ENCODE data around the gene GABARAPL2.
"Not testable (repeated sequence)": the region's sequence is repeated elsewhere in the genome, so short reads cannot be mapped to it uniquely, and the experiment has no call there.

GABARAPL2 gene

DNA sequence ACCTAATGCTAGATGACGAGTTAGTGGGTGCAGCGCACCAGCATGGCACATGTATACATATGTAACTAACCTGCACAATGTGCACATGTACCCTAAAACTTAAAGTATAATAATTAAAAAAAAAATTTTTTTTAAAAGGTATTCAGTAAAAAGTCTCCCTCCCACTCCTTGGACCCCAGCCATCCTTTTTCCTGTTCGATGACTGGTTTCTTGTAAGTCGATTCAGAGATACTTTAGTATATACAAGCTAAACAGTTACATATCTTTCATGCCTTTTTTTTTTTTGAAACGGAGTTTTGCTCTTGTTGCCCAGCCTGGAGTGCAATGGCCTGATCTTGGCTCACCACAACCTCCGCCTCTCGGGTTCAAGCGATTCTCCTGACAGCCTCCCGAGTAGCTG lies 25.7 kb downstream of the GABARAPL2 start:
- DNase-seq (ENCODE audit: low spot score): not testable (repeated sequence)

DNA sequence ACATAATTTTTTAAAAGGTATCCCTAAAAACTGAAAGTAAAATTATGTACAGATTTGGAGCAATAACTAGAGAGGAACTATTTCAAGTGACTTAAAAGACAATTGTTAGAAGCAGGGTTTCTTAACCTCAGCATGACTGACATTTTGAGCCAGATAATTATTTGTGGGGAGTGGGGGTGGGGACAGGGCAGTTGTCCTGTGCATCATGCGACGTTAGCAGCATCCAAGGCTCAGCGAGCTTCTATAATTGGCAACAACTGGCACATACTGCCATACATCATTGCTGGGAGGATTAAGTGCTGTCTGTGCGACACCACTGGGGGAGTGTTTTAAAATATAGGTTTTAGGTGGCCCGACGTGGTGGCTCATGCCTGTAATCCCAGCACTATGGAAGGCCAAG lies 27.1 kb downstream of the GABARAPL2 start:
- no peak for DNase-seq (ENCODE audit: low spot score)

DNA sequence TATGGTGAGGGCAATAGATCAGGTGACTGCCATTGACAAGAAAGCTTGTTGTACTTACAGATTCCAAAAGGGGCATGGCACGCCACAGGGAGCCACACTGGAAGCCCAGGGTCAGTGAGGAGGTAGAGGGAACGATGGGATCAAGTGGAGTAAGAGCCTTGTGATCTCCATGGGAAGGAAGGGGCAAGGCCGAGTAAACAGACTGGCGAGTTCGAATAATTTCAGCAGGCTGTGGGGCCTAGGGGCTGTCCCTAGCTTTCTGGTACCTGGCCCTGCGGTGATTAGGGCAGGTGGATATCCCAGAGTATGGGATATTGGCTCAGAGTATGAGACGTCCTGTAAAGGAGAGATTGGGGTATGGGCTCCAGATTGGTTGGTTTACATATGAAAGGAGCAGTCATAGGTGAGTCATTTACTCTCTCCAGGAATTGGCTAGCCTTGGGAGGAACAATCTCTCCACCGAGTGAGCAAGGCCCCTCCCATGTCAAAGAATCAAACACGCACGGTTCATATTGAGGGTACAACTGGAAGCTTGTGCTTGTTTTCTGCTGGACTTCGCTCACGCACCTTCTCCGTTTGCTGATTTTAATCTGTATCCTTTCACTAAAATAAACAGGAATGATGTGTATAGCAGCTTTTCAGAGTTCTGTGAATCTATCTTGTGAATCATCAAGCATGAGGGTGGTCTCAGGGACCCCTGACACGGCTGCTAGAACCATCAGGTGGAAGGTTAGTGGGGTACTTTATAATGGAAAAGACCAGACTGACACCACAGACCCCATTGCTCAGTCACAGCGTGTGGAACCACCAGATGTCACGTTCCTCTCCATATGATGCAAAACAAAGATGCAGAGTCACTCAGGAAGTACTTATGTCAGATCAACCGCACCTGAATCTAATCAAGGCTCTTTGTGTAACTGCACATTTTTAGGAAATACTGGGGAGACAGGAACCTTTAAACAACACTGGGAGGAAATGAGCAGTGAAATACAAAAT lies 27.9 kb downstream of the GABARAPL2 start:
- peak; percentile 29 for DNase-seq (ENCODE audit: low spot score)

DNA sequence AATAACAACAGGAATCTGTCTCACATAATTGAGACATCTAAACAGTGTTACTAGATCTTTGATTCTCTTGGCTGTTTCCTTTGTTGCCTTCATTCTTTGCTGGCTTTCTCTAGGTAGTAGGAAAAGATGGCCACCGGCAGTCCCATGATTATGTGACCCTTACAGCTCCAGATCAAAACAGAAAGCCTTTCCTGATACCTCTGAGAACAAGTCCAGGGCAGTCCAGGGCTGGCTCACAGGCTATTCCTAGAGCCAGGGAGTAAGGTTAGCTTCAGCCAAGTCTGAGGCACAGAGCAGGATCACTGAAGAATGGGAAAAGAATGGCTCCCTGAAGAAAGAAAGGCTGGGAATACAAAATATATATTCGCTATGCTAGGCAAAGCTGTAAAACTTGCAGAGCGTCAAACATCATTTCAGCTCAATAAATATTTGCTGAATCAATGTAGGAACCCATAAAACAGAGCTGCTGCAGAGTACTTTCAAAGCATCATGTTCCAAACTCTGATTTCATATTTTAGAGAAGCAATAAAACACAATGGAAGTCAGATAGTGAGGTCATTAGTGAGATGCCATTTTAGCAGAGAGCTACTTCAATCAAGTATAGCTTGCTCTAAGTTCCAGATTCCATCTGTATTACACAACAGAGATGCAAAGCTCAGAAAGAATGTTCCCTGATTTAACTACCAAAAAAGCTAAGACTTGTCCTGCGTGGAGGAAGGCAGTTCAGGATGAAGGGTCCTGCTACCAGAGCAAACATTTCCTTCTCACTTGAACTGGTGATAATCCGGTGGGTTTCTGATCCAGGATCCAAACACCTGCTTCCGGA lies 33.5 kb downstream of the GABARAPL2 start:
- no peak for DNase-seq (ENCODE audit: low spot score)

- no peak for DNase-seq (ENCODE audit: low spot score)
Measured at GRCh38 chr16:75603241-75603640, 37.1 kb downstream of the GABARAPL2 start.

- no peak for DNase-seq (ENCODE audit: low spot score)
Measured at GRCh38 chr16:75606507-75606906, 40.3 kb downstream of the GABARAPL2 start.

DNA sequence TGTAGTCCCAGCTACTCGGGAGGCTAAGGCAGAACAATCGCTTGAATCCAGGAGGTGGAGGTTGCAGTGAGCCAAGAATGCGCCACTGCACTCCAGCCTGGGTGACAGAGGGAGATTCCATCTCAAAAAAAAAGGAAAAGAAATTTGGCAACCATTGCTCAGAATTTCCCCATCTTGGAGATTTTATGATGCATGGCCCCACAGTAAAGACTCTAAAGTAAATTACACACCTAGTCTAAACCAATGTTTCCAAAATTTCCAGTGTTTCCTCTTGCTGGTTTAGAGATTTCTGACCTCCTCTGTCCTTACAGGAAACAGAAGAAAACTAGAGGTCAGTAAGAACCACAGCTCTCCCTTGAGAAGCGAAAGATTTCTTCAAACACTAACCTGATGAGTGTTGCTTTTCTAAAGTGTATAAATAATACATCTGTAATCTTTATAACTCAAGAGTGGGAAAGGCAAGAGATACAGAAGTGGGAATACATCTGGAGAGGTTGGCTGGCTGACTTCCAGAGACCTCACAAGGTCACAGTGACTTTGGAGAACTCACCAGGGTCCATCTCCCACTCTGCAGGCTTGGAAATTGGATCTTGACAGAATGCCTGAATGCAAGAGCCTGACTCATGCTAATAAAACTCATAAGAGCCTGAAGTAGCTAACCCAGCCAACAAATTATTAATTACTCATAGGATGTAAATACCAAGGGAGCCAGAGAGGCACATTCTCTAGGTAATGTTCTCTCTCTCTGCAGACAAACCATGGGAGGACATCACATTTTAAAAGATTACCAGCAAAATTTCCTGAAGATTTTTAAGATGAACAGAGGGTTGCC lies 48.1 kb downstream of the GABARAPL2 start:
- no peak for DNase-seq (ENCODE audit: low spot score)

GRCh38 chr16:75615619-75616018 lies 49.4 kb downstream of the GABARAPL2 start:
- no peak for DNase-seq (ENCODE audit: low spot score)

GRCh38 chr16:75616521-75617010 lies 50.4 kb downstream of the GABARAPL2 start:
- no peak for DNase-seq (ENCODE audit: low spot score)

DNA sequence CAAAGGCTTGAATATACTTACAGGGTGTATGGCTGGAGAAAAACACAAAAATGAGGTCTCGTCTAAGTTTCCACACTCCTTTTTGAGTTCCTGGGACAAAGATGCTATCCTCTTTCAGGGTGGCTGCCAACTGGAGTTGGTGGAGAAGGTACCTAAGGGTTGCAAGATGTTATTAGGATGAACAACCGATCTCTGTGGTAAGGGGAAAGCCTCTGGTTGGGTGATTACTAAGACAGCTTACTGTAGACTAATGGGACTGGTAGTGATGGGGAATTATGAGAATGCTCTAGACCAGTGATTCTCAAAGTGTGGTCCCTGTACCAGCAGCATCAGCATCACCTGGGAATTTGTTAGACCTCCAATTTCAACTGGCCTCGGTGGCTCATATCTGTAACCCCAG lies 50.9 kb downstream of the GABARAPL2 start:
- DNase-seq (ENCODE audit: low spot score): no peak

DNA sequence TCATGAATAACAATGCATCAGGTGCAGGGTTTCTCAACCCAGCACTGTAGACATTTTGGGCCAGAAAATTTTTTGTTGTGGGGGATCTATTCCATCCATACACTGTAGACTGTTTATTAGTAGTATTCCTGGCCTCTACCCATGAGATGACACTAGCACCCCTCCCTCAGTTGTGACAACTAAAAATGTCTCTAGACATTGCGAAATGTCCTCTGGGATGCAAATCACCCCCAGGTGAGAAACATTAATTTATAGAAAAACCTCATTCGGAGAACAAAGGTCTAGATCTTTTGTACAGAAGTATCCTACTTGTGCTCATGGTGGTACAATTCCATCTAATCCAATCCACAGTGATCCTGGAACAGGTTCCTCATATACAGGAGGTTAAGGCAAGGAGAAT lies 52.6 kb downstream of the GABARAPL2 start:
- DNase-seq (ENCODE audit: low spot score): no peak

DNA sequence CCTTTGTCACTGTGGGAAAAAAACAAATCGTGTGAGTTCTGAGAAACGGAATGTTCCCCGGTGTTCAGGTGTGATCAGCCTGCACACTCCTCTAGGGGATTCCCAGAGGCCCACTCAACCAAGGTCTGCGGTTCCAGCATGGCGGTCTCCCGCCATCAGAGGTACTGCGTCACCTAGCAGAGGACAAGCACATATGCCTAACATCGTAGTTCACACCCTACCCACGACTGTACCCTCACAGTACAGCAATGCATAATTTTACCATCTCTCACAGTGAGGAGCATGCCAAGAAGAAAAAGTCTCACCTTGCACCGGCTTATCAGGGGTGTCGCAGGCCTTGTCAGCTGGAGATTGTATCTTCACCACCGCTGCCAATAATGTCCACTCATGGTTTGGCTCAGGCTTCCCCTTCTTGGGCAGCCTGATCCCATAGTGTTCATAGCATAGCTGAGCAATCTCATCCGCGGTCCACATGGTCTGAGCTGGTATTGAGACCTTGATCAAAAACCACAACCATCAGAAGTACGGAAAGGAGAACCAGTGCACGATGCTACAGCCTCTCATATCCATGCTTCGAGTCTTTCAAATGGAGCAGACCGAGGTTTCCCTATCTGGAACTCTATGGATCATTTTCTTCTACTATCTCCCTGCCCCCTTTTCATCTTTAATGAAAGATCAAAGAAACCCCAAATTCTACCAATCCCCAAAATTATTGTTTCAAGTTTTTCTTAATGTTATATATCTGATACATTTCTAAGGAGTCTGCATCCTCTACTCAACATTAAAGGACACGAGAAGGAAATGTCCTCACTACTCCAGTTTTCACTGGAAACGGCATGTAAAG lies 54.4 kb downstream of the GABARAPL2 start:
- no peak for DNase-seq (ENCODE audit: low spot score)

- DNase-seq (ENCODE audit: low spot score): peak; percentile 66
Measured at GRCh38 chr16:75621170-75621477, 54.9 kb downstream of the GABARAPL2 start.

- DNase-seq (ENCODE audit: low spot score): peak; percentile 99
Measured at GRCh38 chr16:75622761-75623605, 56.8 kb downstream of the GABARAPL2 start, which contains the start of gene ADAT1. Gene ADAT1, minus strand, starts transcription at chr16:75623281. Its CDS starts 2,482 bp downstream, at chr16:75620799.

DNA sequence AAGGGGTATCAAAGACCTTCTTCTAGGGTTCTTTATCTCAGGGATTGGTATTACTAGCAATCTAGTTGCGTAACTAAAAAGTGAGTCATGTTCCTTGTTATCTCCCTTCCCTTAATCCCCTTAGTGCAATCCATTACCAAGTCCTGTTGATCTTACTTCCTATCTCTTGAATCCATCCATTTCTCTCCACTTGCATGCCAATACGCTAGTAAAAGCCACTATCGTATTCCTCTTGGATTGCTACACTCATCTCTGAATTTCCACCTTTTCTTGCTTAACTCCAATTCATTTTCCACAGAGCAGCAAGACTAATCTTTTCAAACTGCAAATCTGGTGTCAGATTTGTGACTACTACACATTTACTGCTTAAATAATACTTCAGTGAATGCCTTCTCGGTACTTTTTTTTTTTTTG lies 58.7 kb downstream of the GABARAPL2 start:
- DNase-seq (ENCODE audit: low spot score): peak; percentile 17

DNA sequence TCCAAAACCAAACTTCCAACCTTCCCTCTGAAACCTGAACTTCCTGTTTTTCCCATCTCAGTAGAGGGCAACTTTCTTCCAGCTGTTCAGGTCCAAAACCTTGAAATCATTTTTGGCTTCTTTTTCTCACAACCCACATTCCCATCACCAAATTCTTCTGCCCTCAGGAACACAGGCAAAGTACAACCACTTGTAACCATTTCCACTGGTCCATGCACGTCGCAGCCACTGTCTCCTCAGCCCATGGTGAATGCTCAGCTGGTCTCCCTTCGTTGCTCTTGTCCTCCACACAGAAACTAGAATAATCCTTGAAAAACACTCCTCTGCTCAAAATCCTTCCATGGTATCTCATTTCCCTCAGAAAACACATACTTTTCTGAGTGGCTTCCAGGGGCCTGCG lies 60.6 kb downstream of the GABARAPL2 start:
- DNase-seq (ENCODE audit: low spot score): no peak
